HG03095 (cell line): ENCODE results near the gene LY6G5B.
"Not testable (repeated sequence)": the region's sequence is repeated elsewhere in the genome, so short reads cannot be mapped to it uniquely, and the experiment has no call there.

Source experiments
- ATAC-seq: cut with Tn5 transposase; IDR thresholded peaks from one replicate; pipeline ENCODE4 v1.9.1; 2021; ENCODE audit warnings: moderate library complexity; ENCODE audit not compliant: unreplicated experiment

The LY6G5B gene

GRCh38 chr6:31690231-31691077, 20.7 kb downstream of the LY6G5B start:
- no peak for ATAC-seq

GRCh38 chr6:31691078-31691463, 21.3 kb downstream of the LY6G5B start:
- no peak for ATAC-seq

GRCh38 chr6:31691564-31692108, 21.9 kb downstream of the LY6G5B start:
- ATAC-seq = no peak

GRCh38 chr6:31692353-31692752, 22.6 kb downstream of the LY6G5B start:
- ATAC-seq = no peak

GRCh38 chr6:31692886-31693285, 23.1 kb downstream of the LY6G5B start:
- no peak for ATAC-seq

- ATAC-seq = no peak
Observed at GRCh38 chr6:31693535-31693934, 23.8 kb downstream of the LY6G5B start.

GRCh38 chr6:31697555-31697954, 27.8 kb downstream of the LY6G5B start:
- no peak for ATAC-seq

- no peak for ATAC-seq
Observed at GRCh38 chr6:31700740-31701401, 31.1 kb downstream of the LY6G5B start.

- no peak for ATAC-seq
Observed at GRCh38 chr6:31701666-31702404, 32.1 kb downstream of the LY6G5B start.

- ATAC-seq = no peak
Observed at GRCh38 chr6:31702405-31702818, 32.6 kb downstream of the LY6G5B start.

GRCh38 chr6:31702819-31703716, 33.3 kb downstream of the LY6G5B start, which contains the start of gene ABHD16A:
Gene ABHD16A (minus strand): TSS chr6:31703324. CDS start chr6:31703281, 43 bp downstream.
- ATAC-seq = peak; percentile 74

- no peak for ATAC-seq
Observed at GRCh38 chr6:31705931-31706330, 36.2 kb downstream of the LY6G5B start.

- ATAC-seq = no peak
Observed at GRCh38 chr6:31706599-31706998, 36.8 kb downstream of the LY6G5B start, which contains the start of gene LY6G6F. Gene LY6G6F (plus strand): TSS chr6:31706866. CDS start chr6:31706907, 41 bp downstream.

- no peak for ATAC-seq
Observed at GRCh38 chr6:31707701-31708100, 37.9 kb downstream of the LY6G5B start.

- ATAC-seq = no peak
Observed at GRCh38 chr6:31708224-31708623, 38.4 kb downstream of the LY6G5B start.

GRCh38 chr6:31709157-31709556, 39.4 kb downstream of the LY6G5B start:
- ATAC-seq = not testable (repeated sequence)

GRCh38 chr6:31710523-31711219, 40.9 kb downstream of the LY6G5B start:
- ATAC-seq = no peak

GRCh38 chr6:31711233-31711632, 41.5 kb downstream of the LY6G5B start:
- no peak for ATAC-seq

GRCh38 chr6:31712296-31712695, 42.5 kb downstream of the LY6G5B start:
- no peak for ATAC-seq
